ENCODE data around the gene PBX1. TPM values are rescaled to one million over a fixed set of nuclear protein-coding genes. Genes with fewer than 3 reads are reported as not detected.

The PBX1 gene
- total and polyA plus RNA-seq, 8 donors, result 11.0 to 113 (median 23.0) TPM

DNA sequence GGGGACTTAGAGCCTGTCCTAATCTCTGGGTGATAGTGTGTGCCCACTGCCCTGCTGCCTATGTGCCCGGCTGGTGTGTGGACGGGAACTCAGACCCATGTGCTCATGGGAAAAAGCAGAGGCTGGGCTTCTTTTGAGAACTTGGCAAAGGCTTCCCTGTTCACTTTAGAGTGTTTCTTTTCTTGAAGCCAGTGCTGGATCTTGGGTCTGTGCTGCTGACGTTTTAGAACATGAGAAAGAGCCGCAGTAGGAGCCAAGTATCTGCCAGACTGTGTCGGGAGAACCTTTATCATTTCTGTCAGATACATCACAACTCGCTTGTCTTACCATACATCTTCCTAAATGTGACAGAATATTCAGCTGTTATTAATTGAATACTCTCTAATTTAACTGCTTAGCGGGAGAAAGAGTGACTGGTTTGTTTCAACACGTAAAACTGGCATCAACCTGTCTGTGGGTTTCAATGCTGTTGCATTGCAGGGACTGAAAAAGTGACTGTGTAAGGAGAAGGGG lies 195.2 kb downstream of the PBX1 start:
- TF ChIP-seq POLR2AphosphoS5 (IDR thresholded peaks at IDR 0.05) (peak in 1 of 3 donors; percentile 79), EP300 (IDR thresholded peaks at IDR 0.05) (no peak)
- Histone ChIP-seq H3K36me3 (no peaks in the 10 kb centered on the region), H3K9me3 (no peaks in the 10 kb centered on the region), H3K27ac (peak overlapping the region in 4 of 5 donors; percentile 48 to 81 (median 71)), H3K27me3 (no peaks in the 10 kb centered on the region), H3K4me1 (peaks cover 0 to 66% (median 20%) of the 10 kb centered on the region in 4 donors), H3K4me3 (peak overlapping the region in 2 of 4 donors; percentile 9 to 15)
- DNase-seq, result peak in 1 of 2 donors; percentile 76
- WGBS, 5 donors, result 63 to 75% (median 70%) methylated on average over 8 of the region's 8 CpGs
- intact Hi-C loops (cut with DNase I; ENCODE audit: low total_unique reads), result no loop called here

DNA sequence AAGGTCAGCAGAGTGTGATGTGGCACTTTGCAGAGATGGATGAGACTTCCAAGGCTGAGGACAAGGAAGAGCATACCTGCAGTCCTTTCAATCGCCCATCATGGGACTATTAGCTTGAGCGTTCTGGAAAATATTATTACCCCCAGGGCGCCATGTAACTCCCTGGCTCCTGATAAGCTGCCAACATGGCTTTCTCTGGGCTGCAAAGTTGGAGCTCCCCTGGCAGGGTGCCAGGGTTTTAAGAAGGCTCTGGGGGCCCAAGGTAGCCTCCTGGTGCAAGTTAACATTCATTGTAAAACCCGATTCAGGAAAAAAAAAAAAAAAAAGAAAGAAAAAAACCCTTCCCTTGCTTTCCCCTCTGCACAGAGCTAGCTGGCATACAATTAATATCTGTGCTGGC lies 196.7 kb downstream of the PBX1 start:
- Histone ChIP-seq H3K9me3 (no peaks in the 10 kb centered on the region), H3K27ac (peak overlapping the region in 1 of 5 donors; percentile 81), H3K4me3 (no peak overlapping the region), H3K36me3 (no peaks in the 10 kb centered on the region), H3K27me3 (no peaks in the 10 kb centered on the region), H3K4me1 (peaks cover 0 to 60% (median 27%) of the 10 kb centered on the region in 4 donors)
- intact Hi-C loops (cut with DNase I; ENCODE audit: low total_unique reads), result no loop called here
- TF ChIP-seq POLR2AphosphoS5 (IDR thresholded peaks at IDR 0.05), result no peak
- TF ChIP-seq, protein P1, sequence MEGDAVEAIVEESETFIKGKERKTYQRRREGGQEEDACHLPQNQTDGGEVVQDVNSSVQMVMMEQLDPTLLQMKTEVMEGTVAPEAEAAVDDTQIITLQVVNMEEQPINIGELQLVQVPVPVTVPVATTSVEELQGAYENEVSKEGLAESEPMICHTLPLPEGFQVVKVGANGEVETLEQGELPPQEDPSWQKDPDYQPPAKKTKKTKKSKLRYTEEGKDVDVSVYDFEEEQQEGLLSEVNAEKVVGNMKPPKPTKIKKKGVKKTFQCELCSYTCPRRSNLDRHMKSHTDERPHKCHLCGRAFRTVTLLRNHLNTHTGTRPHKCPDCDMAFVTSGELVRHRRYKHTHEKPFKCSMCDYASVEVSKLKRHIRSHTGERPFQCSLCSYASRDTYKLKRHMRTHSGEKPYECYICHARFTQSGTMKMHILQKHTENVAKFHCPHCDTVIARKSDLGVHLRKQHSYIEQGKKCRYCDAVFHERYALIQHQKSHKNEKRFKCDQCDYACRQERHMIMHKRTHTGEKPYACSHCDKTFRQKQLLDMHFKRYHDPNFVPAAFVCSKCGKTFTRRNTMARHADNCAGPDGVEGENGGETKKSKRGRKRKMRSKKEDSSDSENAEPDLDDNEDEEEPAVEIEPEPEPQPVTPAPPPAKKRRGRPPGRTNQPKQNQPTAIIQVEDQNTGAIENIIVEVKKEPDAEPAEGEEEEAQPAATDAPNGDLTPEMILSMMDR (IDR thresholded peaks at IDR 0.05), result no peak
- no peak for TF ChIP-seq POLR2A (IDR thresholded peaks at IDR 0.05)
- no peak for TF ChIP-seq EP300 (IDR thresholded peaks at IDR 0.05)
- 65 to 89% (median 80%) methylated on average over 4 of the region's 4 CpGs for WGBS, 5 donors
- peak in 1 of 2 donors; percentile 23 for DNase-seq

DNA sequence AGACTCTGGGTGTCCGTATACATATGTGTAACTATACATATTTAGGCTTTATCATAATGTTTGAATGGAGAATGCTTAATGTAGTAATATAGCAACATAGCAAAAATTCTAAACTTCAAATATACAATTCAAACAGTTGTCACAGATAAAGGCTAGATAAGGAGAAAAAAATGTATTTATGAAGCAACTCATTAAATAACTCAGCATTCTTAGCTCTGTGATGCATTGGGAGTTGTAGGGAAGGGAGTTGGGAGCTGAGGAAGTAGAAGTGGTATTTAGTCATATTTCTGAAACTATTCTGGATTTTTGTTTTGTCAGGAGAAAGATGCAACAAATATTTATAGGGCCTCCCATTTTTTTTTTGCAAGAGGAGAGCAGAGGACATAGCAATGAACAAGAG lies 197.8 kb downstream of the PBX1 start:
- Histone ChIP-seq H3K9me3 (no peaks in the 10 kb centered on the region), H3K36me3 (no peaks in the 10 kb centered on the region), H3K4me1 (peaks cover 0 to 53% (median 26%) of the 10 kb centered on the region in 4 donors), H3K27me3 (no peaks in the 10 kb centered on the region), H3K27ac (peak overlapping the region in 1 of 5 donors; percentile 25), H3K4me3 (no peak overlapping the region)
- WGBS, 5 donors, result 76 to 98% (median 83%) methylated on average over 1 of the region's 1 CpG
- no peak for DNase-seq
- intact Hi-C loops (cut with DNase I; ENCODE audit: low total_unique reads), result no loop called here
- TF ChIP-seq, protein P1 (IDR thresholded peaks at IDR 0.05), result no peak
- TF ChIP-seq POLR2A (IDR thresholded peaks at IDR 0.05), result no peak
- TF ChIP-seq EP300 (IDR thresholded peaks at IDR 0.05), result no peak
- TF ChIP-seq POLR2AphosphoS5 (IDR thresholded peaks at IDR 0.05), result no peak

DNA sequence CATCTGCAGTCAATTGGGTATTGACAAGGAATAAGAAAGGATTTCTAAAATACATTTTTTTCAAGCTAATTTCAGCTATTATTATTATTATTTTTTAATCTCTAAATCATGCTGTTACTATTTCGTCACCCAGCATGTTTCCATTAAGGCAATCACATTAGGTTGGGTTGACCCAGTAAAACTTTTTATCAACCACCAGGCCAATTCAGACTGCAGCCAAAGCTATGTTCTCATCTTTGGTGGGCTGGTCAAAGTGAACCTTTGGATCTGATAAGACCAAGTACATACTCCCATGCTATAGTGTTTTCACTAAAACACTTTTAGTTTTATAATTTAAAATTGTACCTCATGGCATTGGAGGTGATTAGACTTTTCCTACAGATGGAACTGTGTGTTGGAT lies 198.6 kb downstream of the PBX1 start:
- TF ChIP-seq EP300 (IDR thresholded peaks at IDR 0.05), result no peak
- TF ChIP-seq, protein P1 (IDR thresholded peaks at IDR 0.05), result no peak
- no peak for TF ChIP-seq POLR2AphosphoS5 (IDR thresholded peaks at IDR 0.05)
- no peak for TF ChIP-seq POLR2A (IDR thresholded peaks at IDR 0.05)
- Histone ChIP-seq H3K36me3 (no peaks in the 10 kb centered on the region), H3K4me1 (peaks cover 0 to 46% (median 25%) of the 10 kb centered on the region in 4 donors), H3K27ac (peak overlapping the region in 1 of 5 donors; percentile 20), H3K9me3 (no peaks in the 10 kb centered on the region), H3K27me3 (no peaks in the 10 kb centered on the region), H3K4me3 (no peak overlapping the region)
- DNase-seq, result no peak
- intact Hi-C loops (cut with DNase I; ENCODE audit: low total_unique reads), result no loop called here
- 57 to 80% (median 71%) methylated on average over 1 of the region's 1 CpG for WGBS, 5 donors
